ENCODE measurements around the gene ADM2.

The ADM2 gene

GRCh38 chr22:50469377-50470305 is 11.7 kb upstream of the ADM2 start:
- no peak for DNase-seq

DNA sequence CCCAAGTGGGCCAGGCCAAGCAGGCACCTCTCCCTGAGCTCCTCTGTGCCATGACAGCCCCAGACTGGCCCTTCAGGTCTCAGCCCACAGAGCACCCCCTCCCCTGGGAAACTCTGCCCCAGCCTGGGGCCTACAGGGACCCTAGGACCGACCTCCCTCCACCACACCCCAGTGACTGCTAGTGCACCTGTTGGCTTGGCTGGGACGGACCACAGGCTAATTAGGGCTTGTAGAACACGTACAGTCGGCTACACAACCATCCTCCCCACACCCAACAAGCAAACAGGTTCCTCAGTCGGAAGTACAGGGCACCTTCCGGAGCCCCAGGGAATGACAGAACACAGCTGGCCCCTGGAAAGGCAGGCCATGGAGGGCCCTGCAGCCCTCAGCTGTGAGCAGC is 10.9 kb upstream of the ADM2 start:
- no peak for DNase-seq

DNA sequence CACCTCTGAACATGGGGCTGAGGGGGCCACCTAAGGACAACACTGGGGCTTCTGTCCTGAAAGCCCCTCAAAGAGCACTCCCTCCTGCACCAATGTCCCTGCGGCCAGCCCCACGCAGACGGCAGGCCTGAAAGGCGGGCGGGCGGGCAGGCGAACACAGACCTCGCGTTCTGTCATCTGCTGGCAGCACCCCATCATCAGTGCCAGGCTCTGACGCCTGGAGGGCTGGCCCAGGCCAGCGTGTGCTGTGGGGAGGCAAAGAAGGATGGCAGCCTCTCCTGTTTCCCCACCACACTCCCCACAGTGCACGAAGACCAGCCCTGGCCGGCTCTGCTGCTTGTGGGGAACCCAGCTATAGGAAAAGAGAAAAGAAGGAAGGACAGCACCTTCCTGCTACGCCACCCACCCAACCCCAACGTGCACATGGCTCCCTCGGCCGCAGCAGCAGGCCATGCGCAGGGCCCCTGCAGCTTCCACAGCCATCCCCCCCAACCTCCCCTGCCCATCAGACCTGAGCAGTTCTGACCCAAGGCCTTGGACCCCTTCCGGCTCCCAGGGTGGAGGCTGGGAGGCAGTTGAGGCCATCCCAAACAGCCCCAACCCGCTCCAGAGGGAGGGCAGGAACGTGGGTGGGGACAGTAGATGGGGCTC is 10.0 kb upstream of the ADM2 start:
- DNase-seq, result no peak

DNA sequence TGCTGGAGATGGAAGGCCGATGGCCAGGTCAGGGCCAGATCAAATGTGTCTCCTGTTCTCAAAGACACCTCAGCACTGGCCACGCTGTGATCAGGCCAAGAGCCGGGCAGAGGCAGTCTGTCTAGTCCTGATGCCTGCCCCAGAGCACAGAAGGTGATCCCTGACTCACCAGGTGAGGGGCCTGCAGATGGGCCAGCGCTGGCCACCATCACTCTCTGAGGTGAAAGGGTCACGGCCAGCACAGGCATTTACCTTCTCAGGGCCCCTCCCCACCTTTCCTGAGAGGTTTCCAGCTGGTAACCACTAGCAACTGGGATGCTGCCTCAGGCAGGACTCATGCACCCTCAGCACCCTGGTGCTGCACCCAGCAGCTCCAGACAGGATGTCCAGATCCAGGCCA is 9.4 kb upstream of the ADM2 start:
- DNase-seq, result no peak

DNA sequence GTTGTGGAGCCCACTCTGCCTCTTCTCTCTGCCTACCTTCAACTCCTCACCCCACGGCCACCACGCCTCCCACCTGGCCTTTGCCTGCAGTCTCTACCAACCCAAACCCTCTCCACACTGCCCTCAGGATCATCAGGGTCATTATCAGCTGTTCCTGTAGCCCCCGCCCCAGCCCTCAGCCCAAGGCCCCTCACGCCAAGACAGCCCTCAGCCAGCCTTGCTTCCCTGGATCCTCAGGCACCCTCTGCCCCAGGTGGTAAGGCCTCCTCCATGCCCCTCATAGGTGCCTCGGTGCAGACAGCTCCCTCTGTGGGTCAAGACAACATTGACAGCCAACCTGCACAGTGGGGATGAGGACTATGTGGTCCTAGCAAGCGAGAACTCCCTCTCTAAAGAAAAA is 8.3 kb upstream of the ADM2 start:
- DNase-seq, result no peak

GRCh38 chr22:50473855-50474671 is 7.3 kb upstream of the ADM2 start:
- DNase-seq, result no peak

- DNase-seq, result peak; percentile 83
Observed at GRCh38 chr22:50474710-50475651, 6.4 kb upstream of the ADM2 start, which contains the start of gene SBF1. SBF1 (minus strand) TSS chr22:50475035; CDS start chr22:50474840, 195 bp downstream.

- no peak for DNase-seq
Observed at GRCh38 chr22:50475652-50476002, 5.7 kb upstream of the ADM2 start.

DNA sequence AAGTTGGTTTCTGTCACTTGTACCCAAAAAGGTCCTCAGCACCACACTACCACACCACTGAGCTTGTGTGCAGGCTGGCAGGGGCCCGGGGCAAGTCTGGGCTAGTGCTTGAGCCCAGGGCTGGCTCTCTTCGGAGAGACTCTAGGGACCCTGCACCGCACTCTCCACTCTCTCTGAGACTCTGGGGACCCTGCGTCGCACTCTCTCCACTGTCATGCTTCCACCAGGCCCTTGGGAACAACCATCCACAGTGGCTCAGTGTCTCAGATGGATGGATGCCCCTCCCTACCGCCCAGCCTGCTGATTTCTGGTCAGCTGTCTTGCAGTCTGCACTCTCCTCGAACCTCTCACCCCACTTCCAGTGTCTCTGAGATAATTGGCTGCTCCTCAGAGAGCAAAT is 4.5 kb upstream of the ADM2 start:
- DNase-seq, result no peak

GRCh38 chr22:50477923-50478322 is 3.4 kb upstream of the ADM2 start:
- DNase-seq, result no peak

- no peak for DNase-seq
Observed at GRCh38 chr22:50479721-50480120, 1.6 kb upstream of the ADM2 start.

- DNase-seq, result no peak
Observed at GRCh38 chr22:50481045-50481439, 301 bp upstream of the ADM2 start.

DNA sequence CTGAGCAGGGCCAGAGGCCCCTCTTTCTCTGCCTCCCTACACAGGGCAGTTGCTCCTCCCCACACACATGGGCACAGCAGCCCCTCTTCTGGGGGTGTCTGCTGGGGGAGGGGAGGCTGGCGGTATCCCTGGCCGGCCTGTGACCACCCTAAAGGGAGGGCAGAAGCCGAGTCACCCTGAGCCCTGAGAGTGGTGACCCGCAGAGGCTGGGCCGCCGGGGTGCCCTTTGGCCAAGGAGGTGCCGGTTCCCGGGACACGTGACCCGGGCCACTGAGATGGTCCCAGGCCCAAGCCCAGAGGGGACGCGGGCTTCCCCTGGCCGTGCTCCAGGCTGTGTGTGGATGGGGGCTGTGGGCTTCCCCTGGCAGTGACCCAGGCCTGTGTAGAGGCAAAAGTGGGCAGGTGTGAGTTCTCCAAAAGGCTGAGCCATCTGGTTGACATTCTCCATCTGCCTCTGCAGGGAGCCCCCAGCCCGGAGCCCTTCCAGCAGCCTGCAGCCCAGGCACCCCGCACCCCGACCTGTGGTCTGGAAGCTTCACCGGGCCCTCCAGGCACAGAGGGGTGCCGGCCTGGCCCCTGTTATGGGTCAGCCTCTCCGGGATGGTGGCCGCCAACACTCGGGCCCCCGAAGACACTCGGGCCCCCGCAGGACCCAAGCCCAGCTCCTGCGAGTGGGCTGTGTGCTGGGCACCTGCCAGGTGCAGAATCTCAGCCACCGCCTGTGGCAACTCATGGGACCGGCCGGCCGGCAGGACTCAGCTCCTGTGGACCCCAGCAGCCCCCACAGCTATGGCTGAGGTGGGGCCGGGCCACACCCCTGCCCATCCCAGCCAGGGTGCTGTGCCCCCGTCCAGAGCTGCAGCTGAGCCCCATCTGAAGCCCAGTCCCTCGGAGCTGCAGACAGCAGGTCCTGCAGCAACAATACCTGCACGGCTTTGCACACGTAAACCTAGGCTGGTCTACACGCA is 1.0 kb downstream of the ADM2 start:
- peak; percentile 20 for DNase-seq

- DNase-seq, result no peak
Observed at GRCh38 chr22:50483106-50483505, 1.8 kb downstream of the ADM2 start.

DNA sequence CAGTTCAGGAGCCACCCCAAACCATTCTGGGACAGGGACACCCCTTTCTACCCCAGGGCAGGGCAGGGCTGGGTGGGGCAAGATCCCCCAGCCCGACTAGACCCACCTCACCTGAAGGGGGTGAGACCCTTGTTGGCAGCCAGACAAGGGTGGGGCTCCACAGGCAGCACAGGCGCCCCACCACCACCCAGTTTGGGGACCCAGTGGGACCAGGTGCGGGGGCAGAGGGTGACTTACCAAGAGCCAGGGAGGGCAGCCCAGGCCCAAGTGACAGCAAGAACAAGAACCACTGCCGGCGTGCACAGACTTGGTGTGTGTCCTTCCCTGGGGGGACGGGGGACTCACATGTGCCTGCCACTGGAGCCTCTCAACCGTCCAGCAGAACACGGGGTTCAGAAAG is 2.2 kb downstream of the ADM2 start:
- DNase-seq, result no peak

DNA sequence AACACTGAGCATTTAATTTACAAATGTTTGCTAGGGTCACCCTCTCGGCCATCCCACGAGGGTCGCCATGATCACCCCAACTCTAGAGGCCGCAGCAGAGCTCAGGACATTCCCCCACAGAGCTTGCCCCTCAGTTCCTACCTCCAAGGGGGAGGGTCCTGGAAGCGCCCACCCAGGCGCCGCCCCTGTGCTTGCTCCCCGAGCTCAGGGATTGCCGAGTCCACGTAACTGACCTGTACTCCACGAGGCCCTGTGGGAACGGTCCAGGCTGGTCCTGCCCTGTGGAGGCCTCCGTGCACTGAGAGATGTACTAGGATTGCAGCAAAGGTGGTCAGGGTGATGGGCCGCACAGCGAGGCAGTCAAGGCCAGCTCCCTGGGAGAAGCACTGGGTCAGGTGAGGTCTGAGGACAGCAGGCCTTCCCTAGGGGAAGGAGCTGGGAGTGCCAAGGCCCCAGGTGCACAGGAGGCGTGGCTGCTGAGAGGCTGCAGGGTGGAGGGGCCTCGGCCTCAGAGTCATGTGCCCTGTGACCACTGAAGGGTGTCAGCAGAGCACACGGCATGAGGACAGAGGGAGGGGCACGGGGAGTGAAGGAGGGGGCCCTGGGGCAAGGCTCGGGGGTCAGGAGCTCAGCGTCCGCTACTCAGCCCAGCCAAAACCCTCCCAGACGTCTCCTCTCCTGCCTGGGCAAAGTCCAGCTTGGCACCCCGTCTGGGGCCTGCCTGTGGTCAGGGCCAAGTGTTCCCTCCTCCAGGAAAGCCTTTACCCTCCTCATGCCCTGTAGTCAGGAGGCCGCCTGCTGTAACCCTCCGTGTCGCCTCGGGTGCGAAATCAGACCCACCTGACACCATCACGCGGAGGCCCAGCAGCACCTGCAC is 2.9 kb downstream of the ADM2 start:
- no peak for DNase-seq

DNA sequence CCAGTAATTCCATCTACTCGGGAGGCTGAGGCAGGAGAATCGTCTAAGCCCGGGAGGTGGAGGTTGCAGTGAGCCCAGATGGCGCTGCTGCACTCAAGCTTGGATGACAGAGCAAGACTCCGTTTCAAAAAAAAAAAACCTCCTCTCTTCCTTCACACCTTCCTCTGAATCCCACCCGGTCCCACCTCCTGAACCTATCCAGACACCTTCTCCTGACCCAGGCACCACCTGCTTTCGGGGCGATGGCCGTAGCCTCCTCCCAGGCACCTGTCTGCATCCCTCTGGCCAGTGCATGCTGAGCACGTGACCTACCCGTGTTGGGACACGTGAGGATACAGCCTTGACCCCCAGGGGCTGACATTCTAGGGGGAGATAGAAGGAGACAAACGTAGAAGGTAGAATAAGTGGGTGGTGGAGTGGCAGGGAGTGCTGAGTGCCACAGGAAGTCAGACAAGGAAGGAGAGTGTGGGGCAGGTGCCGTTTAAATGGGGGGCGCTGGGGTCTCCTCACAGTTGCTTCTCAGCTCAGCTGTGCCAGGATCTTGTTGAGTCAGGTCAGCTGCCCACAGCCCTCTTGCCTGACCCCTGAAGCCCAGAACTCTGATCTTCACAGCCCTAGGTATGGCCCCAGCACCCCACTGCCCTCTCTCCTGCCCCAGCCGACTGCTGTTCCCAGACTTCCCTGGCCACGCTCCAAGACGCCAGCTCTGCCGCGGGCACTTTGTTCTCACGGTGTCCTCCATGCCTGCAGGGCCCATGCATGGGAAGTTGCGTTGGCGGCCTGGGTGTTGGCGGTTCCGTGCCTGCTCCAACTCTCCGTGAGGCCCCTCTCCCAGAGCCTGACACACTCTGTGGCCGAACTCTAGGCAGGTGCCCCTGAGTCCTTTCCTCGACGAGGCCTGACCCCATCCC is 4.1 kb downstream of the ADM2 start:
- peak; percentile 30 for DNase-seq

GRCh38 chr22:50486561-50487289 is 5.4 kb downstream of the ADM2 start, which contains the start of gene MIOX:
MIOX (plus strand) TSS chr22:50486859; CDS start chr22:50486898, 39 bp downstream.
- DNase-seq, result no peak
